Sigmoid colon (tissue), 4 donors: ENCODE results near the gene BIK.

Experiments
- POLR2AphosphoS5 ChIP-seq, 4 donors: sonication (generic); formaldehyde crosslinking; IDR thresholded peaks; one replicate each; pipeline ENCODE4 v1.6.1; 2017; ENCODE audit warnings: antibody characterized with exemption in 4 of 4
- TF ChIP-seq, protein P1 (sequence below), 4 experiments: fragments of 450-650 bp in 3 of 4; fragments of 200-600 bp in 1 of 4; IDR thresholded peaks; one replicate each; pipeline ENCODE4 v1.5.1; 2016 to 2019; ENCODE audit warnings: antibody characterized with exemption in 4 of 4, mild to moderate bottlenecking in 3 of 4, moderate library complexity in 2 of 4

- TF ChIP-seq, protein P1, sequence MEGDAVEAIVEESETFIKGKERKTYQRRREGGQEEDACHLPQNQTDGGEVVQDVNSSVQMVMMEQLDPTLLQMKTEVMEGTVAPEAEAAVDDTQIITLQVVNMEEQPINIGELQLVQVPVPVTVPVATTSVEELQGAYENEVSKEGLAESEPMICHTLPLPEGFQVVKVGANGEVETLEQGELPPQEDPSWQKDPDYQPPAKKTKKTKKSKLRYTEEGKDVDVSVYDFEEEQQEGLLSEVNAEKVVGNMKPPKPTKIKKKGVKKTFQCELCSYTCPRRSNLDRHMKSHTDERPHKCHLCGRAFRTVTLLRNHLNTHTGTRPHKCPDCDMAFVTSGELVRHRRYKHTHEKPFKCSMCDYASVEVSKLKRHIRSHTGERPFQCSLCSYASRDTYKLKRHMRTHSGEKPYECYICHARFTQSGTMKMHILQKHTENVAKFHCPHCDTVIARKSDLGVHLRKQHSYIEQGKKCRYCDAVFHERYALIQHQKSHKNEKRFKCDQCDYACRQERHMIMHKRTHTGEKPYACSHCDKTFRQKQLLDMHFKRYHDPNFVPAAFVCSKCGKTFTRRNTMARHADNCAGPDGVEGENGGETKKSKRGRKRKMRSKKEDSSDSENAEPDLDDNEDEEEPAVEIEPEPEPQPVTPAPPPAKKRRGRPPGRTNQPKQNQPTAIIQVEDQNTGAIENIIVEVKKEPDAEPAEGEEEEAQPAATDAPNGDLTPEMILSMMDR (IDR thresholded peaks at IDR 0.05) = no peak
- TF ChIP-seq POLR2AphosphoS5 (IDR thresholded peaks at IDR 0.05) = no peak
Observed at GRCh38 chr22:43066844-43067385, 43.6 kb upstream of the BIK start.
